Pancreas (tissue), 10 donors: Measurements from ENCODE around the gene IGF2. TPM values are rescaled to one million over a fixed set of nuclear protein-coding genes. Genes with fewer than 3 reads are reported as not detected.

Source experiments
- ATAC-seq, 4 donors: fragments of 200-7000 bp; cut with Tn5 transposase; one replicate each; pipeline versions ENCODE4 v1.8.0 to v1.9.1; 2020; ENCODE audit warnings: mild to moderate bottlenecking in 4 of 4, moderate library complexity in 4 of 4
- DNase-seq, 6 donors: peaks; one replicate each; pipeline ENCODE4 v3.0.0-alpha.2; 2020
- FAIRE-seq: peaks from 2 replicates; lab custom pipeline; 2012; peaks lifted over from hg19 to GRCh38; lab: Jason Lieb, UNC
- H3K27ac ChIP-seq, 4 donors: fragments of 200-600 bp; sonication (generic); 1 replicate in 3 of 4; 2 replicates in 1 of 4; pipeline versions ENCODE4 v1.5.0 to v1.8.0; 2020
- H3K27me3 ChIP-seq, 4 donors: fragments of 200-600 bp; one replicate each; pipeline ENCODE4 v1.8.0; 2021
- H3K36me3 ChIP-seq, 3 donors: fragments of 200-600 bp; sonication (generic) in 1 of 3; one replicate each; pipeline versions ENCODE4 v1.5.0 to v1.8.0; 2020 to 2021
- H3K4me1 ChIP-seq, 3 donors: fragments of 200-600 bp; one replicate each; pipeline ENCODE4 v1.8.0; 2021
- H3K4me3 ChIP-seq, 4 donors: fragments of 200-600 bp; sonication (generic) in 2 of 4; one replicate each; pipeline versions ENCODE4 v1.5.0 to v1.8.0; 2020 to 2021
- H3K9me3 ChIP-seq, 4 donors: fragments of 200-600 bp; one replicate each; pipeline ENCODE4 v1.8.0; 2021
- WGBS, 2 donors: extraction: QIAGEN DNeasy Blood & Tissue Kit; methylation state at CpG; one replicate each; pipeline ENCODE4 v1.1.7; 2013; 5-methylcytosine and 5-hydroxymethylcytosine counted together
- intact Hi-C, 3 donors: fragments of 100-400 bp; cut with DNase I; formaldehyde crosslinking; loops; one replicate each; pipeline versions ENCODE4 v1.11.1 to v1.14.2; 2022
- polyA plus RNA-seq, 2 donors: library from polyadenylated mRNA; stranded (reverse); fragments of 200-250 nt; gene quantifications; one replicate each; pipeline ENCODE4 v1.2.3, GENCODE V29; 2013
- total RNA-seq, 6 donors: library from RNA; stranded (reverse); fragmentation: NEBNext Ultra II Directional in 4 of 6; extraction: Animal tissue kit (Norgen Biotek cat#: 25700) in 4 of 6; gene quantifications; one replicate each; pipeline versions ENCODE4 v1.2.1 to v1.2.4, GENCODE V29; 2021 to 2023
- TF ChIP-seq, protein P1 (sequence below), 4 donors: fragments of 200-600 bp; sonication (generic) in 3 of 4; IDR thresholded peaks; one replicate each; pipeline versions ENCODE4 v1.5.0 to v1.8.0; 2021; ENCODE audit warnings: antibody characterized with exemption in 4 of 4
- donor health status: healthy with polysubstance abuse.
- donor health status: DM: no; HTN: no; CAD: no; lungs with moderate emphysema.
- donor health status: DM: no; HTN: no; CAD: no.
- donor health status: control.
- donor health status: control.
- donor health status: Bipolar disorder and iron deficiency.
- donor health status: DM: yes; HTN: yes; CAD: no.
- donor health status: DM: no; HTN: no; CAD: no.
- donor health status: DM: no; HTN: no; CAD: no.
- donor health status: DM: yes; HTN: yes; CAD: no.

The IGF2 gene
- total and polyA plus RNA-seq, 8 donors, result 6.0 to 99.9 (median 21.5) TPM

- DNase-seq, result peak in 1 of 6 donors; percentile 49
- TF ChIP-seq, protein P1, sequence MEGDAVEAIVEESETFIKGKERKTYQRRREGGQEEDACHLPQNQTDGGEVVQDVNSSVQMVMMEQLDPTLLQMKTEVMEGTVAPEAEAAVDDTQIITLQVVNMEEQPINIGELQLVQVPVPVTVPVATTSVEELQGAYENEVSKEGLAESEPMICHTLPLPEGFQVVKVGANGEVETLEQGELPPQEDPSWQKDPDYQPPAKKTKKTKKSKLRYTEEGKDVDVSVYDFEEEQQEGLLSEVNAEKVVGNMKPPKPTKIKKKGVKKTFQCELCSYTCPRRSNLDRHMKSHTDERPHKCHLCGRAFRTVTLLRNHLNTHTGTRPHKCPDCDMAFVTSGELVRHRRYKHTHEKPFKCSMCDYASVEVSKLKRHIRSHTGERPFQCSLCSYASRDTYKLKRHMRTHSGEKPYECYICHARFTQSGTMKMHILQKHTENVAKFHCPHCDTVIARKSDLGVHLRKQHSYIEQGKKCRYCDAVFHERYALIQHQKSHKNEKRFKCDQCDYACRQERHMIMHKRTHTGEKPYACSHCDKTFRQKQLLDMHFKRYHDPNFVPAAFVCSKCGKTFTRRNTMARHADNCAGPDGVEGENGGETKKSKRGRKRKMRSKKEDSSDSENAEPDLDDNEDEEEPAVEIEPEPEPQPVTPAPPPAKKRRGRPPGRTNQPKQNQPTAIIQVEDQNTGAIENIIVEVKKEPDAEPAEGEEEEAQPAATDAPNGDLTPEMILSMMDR (IDR thresholded peaks at IDR 0.05), result no peak
- H3K9me3 ChIP-seq, result no peaks in the 10 kb centered on the region
- 3 to 4% methylated on average over 72 of the region's 72 CpGs for WGBS, 2 donors
- peaks cover 0 to 44% (median 6%) of the 10 kb centered on the region in 4 donors for H3K27me3 ChIP-seq
- peak in 1 of 4 donors; percentile 82 for ATAC-seq
- peaks cover 0 to 5% (median 0%) of the 10 kb centered on the region in 3 donors for H3K4me1 ChIP-seq
- FAIRE-seq, result no peak
- H3K4me3 ChIP-seq, result peak overlapping the region in 1 of 4 donors; percentile 10
- H3K36me3 ChIP-seq, result no peaks in the 10 kb centered on the region
- no peak overlapping the region for H3K27ac ChIP-seq
- intact Hi-C loops, result loop anchor here in 1 of 3 donors (10.0 kb wide), 1 partner anchor 219 kb away; no protein-coding TSS in a partner anchor
These were observed 4.8 kb upstream of the IGF2 start for GRCh38 chr11:2143799-2144543.

DNA sequence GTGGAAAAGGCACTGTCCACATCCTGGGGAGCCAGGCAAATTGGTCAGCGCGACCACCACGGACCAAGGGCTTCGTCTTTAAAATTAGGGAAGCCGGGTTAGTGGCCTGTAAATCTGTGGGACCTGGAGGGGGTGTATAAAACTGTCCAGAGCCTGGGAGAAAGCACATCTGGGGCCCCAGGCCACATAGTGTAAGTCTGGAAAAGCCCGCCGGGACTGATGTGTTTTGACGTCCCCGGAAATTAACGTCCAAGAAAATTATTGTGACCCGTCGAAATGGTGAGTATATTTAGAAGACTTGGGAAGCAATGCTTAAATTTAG is 4.2 kb upstream of the IGF2 start:
- DNase-seq, result no peak
- intact Hi-C loops, result loop anchor here in 1 of 3 donors (10.0 kb wide), 1 partner anchor 219 kb away; no protein-coding TSS in a partner anchor
- no peak for FAIRE-seq
- H3K27me3 ChIP-seq, result peaks cover 0 to 44% (median 6%) of the 10 kb centered on the region in 4 donors
- H3K4me3 ChIP-seq, result no peak overlapping the region
- H3K27ac ChIP-seq, result no peak overlapping the region
- peaks cover 0 to 5% (median 0%) of the 10 kb centered on the region in 3 donors for H3K4me1 ChIP-seq
- TF ChIP-seq, protein P1 (IDR thresholded peaks at IDR 0.05), result no peak
- H3K36me3 ChIP-seq, result no peaks in the 10 kb centered on the region
- WGBS, 2 donors, result 6 to 7% methylated on average over 12 of the region's 12 CpGs
- H3K9me3 ChIP-seq, result no peaks in the 10 kb centered on the region
- ATAC-seq, result no peak

DNA sequence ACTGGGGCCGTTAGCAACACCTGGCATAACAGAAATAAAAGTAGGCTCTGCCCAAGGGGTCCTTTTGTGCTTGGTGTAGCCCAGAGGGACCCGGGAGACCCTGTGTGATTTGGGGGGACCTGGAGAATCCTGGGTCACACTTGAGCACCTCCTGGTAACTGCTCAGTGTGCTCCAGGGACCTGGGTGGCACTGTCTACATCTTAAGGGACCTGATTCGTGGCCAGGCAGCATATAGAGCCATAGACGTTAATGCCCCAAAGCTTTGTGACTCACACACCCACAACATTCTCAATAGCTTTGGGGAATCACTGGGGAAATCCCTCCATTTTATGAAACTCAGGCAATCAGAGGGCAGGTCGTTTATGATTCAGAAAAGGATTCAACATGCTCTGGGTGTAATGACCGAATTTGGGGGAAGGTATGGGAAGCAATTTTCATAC is 3.6 kb upstream of the IGF2 start:
- 9 to 11% methylated on average over 6 of the region's 6 CpGs for WGBS, 2 donors
- peaks cover 0 to 5% (median 0%) of the 10 kb centered on the region in 3 donors for H3K4me1 ChIP-seq

DNA sequence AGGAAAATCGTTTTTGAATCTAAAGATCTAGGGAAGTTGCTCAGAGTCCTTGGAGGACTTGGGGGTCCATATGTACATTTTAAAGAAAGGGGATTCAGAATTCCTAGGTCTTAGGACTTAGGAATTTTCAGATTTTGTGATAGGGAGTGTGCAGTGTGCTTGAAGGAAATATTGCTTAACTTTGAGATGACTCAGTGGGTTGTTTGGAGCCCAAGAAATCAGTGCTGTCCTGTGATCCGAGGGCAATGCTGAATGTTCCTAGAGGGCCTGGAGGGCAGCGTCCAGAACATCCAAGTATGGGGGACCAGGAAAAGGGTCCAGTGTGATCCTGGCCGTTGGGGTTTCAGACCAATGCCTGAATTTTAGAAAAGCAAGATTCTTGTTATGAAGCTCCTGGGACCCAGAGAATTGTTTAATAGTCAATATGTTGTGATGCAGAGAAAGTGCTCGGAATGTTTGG is 3.1 kb upstream of the IGF2 start:
- intact Hi-C loops, result loop anchor here in 1 of 3 donors (10.0 kb wide), 1 partner anchor 218 kb away; no protein-coding TSS in a partner anchor
- H3K9me3 ChIP-seq, result no peaks in the 10 kb centered on the region
- 12 to 18% methylated on average over 5 of the region's 5 CpGs for WGBS, 2 donors
- H3K4me1 ChIP-seq, result peaks cover 0 to 9% (median 0%) of the 10 kb centered on the region in 3 donors
- no peak overlapping the region for H3K27ac ChIP-seq
- ATAC-seq (no peak), DNase-seq (no peak), FAIRE-seq (no peak)
- H3K4me3 ChIP-seq, result no peak overlapping the region
- no peaks in the 10 kb centered on the region for H3K36me3 ChIP-seq
- peaks cover 0 to 44% (median 6%) of the 10 kb centered on the region in 4 donors for H3K27me3 ChIP-seq
- TF ChIP-seq, protein P1 (IDR thresholded peaks at IDR 0.05), result no peak

More for the DNA sequence above, 3.6 kb upstream of the IGF2 start:
- ATAC-seq, result no peak
- no peak for DNase-seq
- no peaks in the 10 kb centered on the region for H3K36me3 ChIP-seq
- peaks cover 0 to 44% (median 6%) of the 10 kb centered on the region in 4 donors for H3K27me3 ChIP-seq
- H3K4me3 ChIP-seq, result no peak overlapping the region
- no peak overlapping the region for H3K27ac ChIP-seq
- no peak for FAIRE-seq
- TF ChIP-seq, protein P1 (IDR thresholded peaks at IDR 0.05), result no peak
- no peaks in the 10 kb centered on the region for H3K9me3 ChIP-seq
- intact Hi-C loops, result loop anchor here in 1 of 3 donors (10.0 kb wide), 1 partner anchor 218 kb away; no protein-coding TSS in a partner anchor
